PC-9 (cell line): ENCODE data around the gene OR2J3.

ENCODE experiments used
- CTCF ChIP-seq: fragments of 200-600 bp; sonication (generic); conservative IDR thresholded peaks from 2 replicates; pipeline ENCODE4 v1.6.1; 2017; ENCODE audit warnings: mixed run types, antibody characterized with exemption, mild to moderate bottlenecking, moderate library complexity
- EZH2 ChIP-seq: fragments of 200-600 bp; sonication (generic); IDR thresholded peaks from 2 replicates; pipeline ENCODE4 v1.8.0; 2017; ENCODE audit warnings: antibody characterized with exemption, low read depth

- TF ChIP-seq EZH2 (no peak), CTCF (no peak)
Measured at GRCh38 chr6:29131691-29132090, 23.8 kb downstream of the OR2J3 start.
